Measurements from ENCODE around the gene DEPP1.

DEPP1 gene

DNA sequence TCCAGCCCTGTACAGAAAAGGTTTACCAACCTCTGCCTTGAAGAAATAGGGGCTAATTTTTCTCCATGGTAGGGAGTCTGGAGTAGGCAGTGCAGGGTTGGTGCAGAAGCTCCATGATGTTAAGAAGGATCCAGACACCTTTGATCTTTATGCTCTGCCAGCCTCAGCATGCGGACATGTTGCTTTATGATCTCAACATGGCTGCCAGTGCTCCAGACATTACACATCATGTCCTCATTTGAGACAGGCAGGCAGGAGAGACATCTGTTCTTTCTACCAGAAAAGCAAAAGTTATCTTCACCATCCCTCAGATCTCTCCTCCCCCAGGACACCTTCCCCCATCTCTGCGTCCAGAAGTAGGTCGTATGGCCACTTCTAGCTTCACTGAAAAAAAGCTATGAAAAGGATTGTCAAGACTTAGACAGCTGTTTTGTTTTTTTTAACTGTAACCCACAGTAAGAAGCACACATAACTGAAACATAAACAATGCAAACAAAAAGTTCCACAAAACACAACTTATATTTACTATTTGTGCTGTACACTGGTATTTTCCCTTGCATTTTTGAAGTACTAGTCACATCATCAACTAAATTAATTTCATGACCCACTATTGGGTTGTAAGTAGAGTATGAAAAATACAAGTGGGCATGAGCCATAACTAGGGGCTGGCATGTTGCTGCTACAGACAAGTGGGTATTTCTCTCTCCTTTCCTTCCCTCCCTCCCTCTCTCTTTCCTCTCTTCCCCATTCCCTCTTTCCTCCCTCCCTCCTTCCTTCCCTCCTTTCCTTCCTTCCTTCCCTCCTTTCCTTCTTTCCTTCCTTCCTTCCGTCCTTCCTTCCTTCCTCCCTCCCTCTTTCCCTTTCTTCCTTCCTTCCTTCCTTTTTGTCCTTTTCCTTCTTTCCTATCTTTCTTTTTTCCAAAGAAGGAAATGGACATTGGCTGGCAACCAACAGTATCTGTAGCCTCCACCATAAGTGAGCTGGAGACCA lies 21.6 kb downstream of the DEPP1 start:
- TF ChIP-seq TCF12 (IDR thresholded peaks at IDR 0.05; ENCODE audit: low read depth) (no peak), RAD21 (IDR thresholded peaks at IDR 0.05; ENCODE audit: low read depth) (no peak), EGR1 (IDR thresholded peaks at IDR 0.05) (no peak)

DNA sequence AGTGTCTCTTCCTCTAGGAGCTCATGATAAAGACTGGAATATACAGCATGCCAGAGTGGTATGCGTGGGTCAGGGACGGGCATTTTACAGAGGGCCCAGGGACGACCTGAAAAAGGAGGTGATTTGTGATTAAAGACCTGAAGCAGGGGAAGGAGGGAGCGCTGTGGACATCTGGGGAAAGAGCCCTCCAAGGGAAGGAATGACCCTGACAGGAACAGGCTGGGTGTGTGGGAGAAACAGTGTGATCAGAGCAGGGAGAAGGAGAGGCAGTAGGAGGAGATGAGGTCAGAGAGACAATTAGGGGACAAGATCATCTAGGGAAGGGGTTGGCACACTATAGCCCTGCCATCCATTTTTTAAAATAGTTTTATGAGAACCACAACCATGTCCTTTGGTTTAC lies 22.4 kb downstream of the DEPP1 start:
- TF ChIP-seq EP300 (IDR thresholded peaks at IDR 0.05; ENCODE audit: borderline replicate concordance) (no peak), YY1 (IDR thresholded peaks at IDR 0.05; ENCODE audit: low read depth) (no peak), EGR1 (IDR thresholded peaks at IDR 0.05) (no peak), CREB1 (IDR thresholded peaks at IDR 0.05; ENCODE audit: low read depth) (no peak), RAD21 (IDR thresholded peaks at IDR 0.05; ENCODE audit: low read depth) (no peak), TAF1 (IDR thresholded peaks at IDR 0.05; ENCODE audit: low read depth) (no peak), NFIC (IDR thresholded peaks at IDR 0.05) (no peak), TCF12 (IDR thresholded peaks at IDR 0.05; ENCODE audit: low read depth) (no peak), FOXM1 (IDR thresholded peaks at IDR 0.05; ENCODE audit: borderline replicate concordance, low read depth) (no peak), ZBTB7A (IDR thresholded peaks at IDR 0.05; ENCODE audit: low read depth) (no peak), CEBPB (IDR thresholded peaks at IDR 0.05) (no peak)
- TF ChIP-seq, protein P1, sequence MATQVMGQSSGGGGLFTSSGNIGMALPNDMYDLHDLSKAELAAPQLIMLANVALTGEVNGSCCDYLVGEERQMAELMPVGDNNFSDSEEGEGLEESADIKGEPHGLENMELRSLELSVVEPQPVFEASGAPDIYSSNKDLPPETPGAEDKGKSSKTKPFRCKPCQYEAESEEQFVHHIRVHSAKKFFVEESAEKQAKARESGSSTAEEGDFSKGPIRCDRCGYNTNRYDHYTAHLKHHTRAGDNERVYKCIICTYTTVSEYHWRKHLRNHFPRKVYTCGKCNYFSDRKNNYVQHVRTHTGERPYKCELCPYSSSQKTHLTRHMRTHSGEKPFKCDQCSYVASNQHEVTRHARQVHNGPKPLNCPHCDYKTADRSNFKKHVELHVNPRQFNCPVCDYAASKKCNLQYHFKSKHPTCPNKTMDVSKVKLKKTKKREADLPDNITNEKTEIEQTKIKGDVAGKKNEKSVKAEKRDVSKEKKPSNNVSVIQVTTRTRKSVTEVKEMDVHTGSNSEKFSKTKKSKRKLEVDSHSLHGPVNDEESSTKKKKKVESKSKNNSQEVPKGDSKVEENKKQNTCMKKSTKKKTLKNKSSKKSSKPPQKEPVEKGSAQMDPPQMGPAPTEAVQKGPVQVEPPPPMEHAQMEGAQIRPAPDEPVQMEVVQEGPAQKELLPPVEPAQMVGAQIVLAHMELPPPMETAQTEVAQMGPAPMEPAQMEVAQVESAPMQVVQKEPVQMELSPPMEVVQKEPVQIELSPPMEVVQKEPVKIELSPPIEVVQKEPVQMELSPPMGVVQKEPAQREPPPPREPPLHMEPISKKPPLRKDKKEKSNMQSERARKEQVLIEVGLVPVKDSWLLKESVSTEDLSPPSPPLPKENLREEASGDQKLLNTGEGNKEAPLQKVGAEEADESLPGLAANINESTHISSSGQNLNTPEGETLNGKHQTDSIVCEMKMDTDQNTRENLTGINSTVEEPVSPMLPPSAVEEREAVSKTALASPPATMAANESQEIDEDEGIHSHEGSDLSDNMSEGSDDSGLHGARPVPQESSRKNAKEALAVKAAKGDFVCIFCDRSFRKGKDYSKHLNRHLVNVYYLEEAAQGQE (IDR thresholded peaks at IDR 0.05; ENCODE audit: low read depth) = no peak
- TF ChIP-seq, protein P2, sequence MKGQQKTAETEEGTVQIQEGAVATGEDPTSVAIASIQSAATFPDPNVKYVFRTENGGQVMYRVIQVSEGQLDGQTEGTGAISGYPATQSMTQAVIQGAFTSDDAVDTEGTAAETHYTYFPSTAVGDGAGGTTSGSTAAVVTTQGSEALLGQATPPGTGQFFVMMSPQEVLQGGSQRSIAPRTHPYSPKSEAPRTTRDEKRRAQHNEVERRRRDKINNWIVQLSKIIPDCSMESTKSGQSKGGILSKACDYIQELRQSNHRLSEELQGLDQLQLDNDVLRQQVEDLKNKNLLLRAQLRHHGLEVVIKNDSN (IDR thresholded peaks at IDR 0.05) = no peak
- TF ChIP-seq, protein P3, sequence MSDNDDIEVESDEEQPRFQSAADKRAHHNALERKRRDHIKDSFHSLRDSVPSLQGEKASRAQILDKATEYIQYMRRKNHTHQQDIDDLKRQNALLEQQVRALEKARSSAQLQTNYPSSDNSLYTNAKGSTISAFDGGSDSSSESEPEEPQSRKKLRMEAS (IDR thresholded peaks at IDR 0.05) = no peak

DNA sequence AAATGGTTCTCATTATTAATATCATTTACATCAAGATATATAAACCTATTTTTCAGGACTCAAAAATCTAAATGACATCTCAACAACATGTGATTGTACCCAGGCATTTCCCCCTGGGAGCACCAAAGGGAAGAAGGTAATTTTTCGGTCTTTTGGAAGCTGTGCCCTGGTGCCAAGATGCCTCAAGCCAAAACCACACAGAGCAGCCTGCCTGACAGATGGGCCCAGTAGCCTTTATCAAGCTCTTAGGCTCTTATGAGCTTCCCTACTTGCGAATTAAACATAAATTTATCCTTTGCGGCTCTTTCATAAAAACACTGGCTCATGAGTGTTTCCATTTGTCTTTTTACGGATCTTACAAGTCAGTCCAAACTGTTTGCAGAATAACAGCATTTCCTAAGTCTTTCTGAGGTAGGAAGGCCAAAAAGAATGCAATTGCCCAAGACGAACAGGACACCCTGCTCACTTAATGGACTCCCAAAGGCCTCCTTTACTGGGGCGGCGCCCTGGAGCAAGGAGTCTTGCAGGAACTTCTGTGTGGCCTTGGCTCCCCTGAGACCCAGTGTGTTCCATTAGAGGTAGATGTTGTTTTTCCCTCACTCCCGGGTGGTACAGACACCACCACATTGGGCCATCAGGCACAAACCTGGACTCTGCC lies 23.1 kb downstream of the DEPP1 start:
- TF ChIP-seq YY1 (IDR thresholded peaks at IDR 0.05; ENCODE audit: low read depth) (no peak), EP300 (IDR thresholded peaks at IDR 0.05; ENCODE audit: borderline replicate concordance) (no peak), NFIC (IDR thresholded peaks at IDR 0.05) (no peak), TEAD4 (IDR thresholded peaks at IDR 0.05) (no peak), FOXM1 (IDR thresholded peaks at IDR 0.05; ENCODE audit: borderline replicate concordance, low read depth) (no peak), CEBPB (IDR thresholded peaks at IDR 0.05) (no peak), EGR1 (IDR thresholded peaks at IDR 0.05) (no peak), CREB1 (IDR thresholded peaks at IDR 0.05; ENCODE audit: low read depth) (no peak), ZBTB7A (IDR thresholded peaks at IDR 0.05; ENCODE audit: low read depth) (no peak), TAF1 (IDR thresholded peaks at IDR 0.05; ENCODE audit: low read depth) (no peak), TCF12 (IDR thresholded peaks at IDR 0.05; ENCODE audit: low read depth) (no peak), RAD21 (IDR thresholded peaks at IDR 0.05; ENCODE audit: low read depth) (no peak)
- TF ChIP-seq, protein P3 (IDR thresholded peaks at IDR 0.05) = no peak
- TF ChIP-seq, protein P1 (IDR thresholded peaks at IDR 0.05; ENCODE audit: low read depth) = no peak
- TF ChIP-seq, protein P2 (IDR thresholded peaks at IDR 0.05) = no peak

DNA sequence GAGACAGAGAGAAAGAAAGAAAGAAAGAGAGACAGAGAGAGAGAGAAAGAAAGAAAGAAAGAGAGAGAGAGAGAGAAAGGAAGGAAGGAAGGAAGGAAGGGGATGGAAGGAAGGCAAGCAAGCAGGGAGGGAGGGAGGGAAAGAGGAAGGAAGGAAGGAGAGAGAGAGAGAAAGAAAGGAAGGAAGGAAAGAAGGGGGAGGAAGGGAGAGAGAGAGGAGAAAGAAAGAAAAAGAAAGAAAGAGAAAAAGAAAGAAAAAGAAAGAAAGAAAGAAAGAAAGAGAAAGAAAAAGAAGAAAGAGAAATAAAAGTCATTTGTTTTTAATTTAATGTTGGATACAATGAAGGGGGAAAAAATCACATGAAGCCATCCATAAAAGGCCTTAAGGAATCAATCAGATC lies 23.6 kb downstream of the DEPP1 start:
- no peak for TF ChIP-seq CEBPB (IDR thresholded peaks at IDR 0.05)
- TF ChIP-seq FOXM1 (IDR thresholded peaks at IDR 0.05; ENCODE audit: borderline replicate concordance, low read depth) = no peak
- TF ChIP-seq ZBTB7A (IDR thresholded peaks at IDR 0.05; ENCODE audit: low read depth) = no peak
- no peak for TF ChIP-seq YY1 (IDR thresholded peaks at IDR 0.05; ENCODE audit: low read depth)
- no peak for TF ChIP-seq EGR1 (IDR thresholded peaks at IDR 0.05)
- TF ChIP-seq EP300 (IDR thresholded peaks at IDR 0.05; ENCODE audit: borderline replicate concordance) = no peak
- TF ChIP-seq TEAD4 (IDR thresholded peaks at IDR 0.05) = no peak
- no peak for TF ChIP-seq CREB1 (IDR thresholded peaks at IDR 0.05; ENCODE audit: low read depth)
- no peak for TF ChIP-seq RAD21 (IDR thresholded peaks at IDR 0.05; ENCODE audit: low read depth)

DNA sequence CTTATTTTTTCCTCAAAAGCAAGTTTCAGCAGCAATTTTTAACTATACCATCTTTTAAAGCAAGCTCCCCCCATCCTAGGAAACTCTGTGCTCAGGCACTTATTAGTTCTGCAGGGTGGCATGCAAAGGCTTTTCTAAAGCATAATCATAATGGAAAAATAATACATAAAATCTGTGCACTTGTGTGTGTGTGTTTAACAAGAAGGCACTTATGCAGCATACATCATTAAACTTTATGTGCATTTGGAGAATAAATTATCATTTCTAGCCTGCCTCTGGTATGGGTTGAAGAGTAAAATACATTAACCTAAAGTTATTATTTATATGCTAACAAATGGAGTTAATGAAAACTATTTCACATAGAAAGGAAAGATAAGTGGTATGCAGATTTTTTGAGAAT lies 24.6 kb downstream of the DEPP1 start:
- TF ChIP-seq, protein P1 (IDR thresholded peaks at IDR 0.05; ENCODE audit: low read depth) = no peak
- no peak for TF ChIP-seq EP300 (IDR thresholded peaks at IDR 0.05; ENCODE audit: borderline replicate concordance)
- no peak for TF ChIP-seq RAD21 (IDR thresholded peaks at IDR 0.05; ENCODE audit: low read depth)
- TF ChIP-seq EGR1 (IDR thresholded peaks at IDR 0.05) = no peak
- TF ChIP-seq, protein P2 (IDR thresholded peaks at IDR 0.05) = no peak
- TF ChIP-seq FOXM1 (IDR thresholded peaks at IDR 0.05; ENCODE audit: borderline replicate concordance, low read depth) = no peak
- no peak for TF ChIP-seq TEAD4 (IDR thresholded peaks at IDR 0.05)
- no peak for TF ChIP-seq TAF1 (IDR thresholded peaks at IDR 0.05; ENCODE audit: low read depth)
